ENCODE results near the gene GPR55.

DNA sequence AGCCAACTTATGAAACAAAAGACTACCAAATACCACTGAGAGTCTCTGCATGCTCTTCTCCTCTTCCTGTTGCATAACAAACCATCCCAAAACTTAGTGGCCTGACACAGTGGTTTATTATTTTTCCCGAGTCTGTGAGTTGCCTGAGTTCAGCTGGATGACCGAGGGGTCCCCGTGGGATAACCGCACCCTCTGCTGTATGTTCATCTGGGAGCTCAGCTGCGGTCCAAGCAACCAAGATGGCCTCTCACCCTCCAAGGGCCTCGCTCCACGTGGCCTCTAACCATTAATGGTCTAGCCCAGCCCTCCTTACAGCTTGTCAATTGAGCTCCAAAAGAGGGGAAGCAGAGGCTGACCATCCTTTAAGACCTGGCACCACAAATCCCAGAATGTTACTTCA, 43.2 kb downstream of the GPR55 start:
- TF ChIP-seq, protein P1, sequence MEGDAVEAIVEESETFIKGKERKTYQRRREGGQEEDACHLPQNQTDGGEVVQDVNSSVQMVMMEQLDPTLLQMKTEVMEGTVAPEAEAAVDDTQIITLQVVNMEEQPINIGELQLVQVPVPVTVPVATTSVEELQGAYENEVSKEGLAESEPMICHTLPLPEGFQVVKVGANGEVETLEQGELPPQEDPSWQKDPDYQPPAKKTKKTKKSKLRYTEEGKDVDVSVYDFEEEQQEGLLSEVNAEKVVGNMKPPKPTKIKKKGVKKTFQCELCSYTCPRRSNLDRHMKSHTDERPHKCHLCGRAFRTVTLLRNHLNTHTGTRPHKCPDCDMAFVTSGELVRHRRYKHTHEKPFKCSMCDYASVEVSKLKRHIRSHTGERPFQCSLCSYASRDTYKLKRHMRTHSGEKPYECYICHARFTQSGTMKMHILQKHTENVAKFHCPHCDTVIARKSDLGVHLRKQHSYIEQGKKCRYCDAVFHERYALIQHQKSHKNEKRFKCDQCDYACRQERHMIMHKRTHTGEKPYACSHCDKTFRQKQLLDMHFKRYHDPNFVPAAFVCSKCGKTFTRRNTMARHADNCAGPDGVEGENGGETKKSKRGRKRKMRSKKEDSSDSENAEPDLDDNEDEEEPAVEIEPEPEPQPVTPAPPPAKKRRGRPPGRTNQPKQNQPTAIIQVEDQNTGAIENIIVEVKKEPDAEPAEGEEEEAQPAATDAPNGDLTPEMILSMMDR (IDR thresholded peaks at IDR 0.05; ENCODE audit: poor library complexity, severe bottlenecking), result no peak
- no peak for TF ChIP-seq EP300 (conservative IDR thresholded peaks at IDR 0.05; ENCODE audit: poor library complexity, severe bottlenecking)

Data from neural cell (in vitro differentiated cells).